HT-29 (cell line): ENCODE results near the gene RASGRP1. TPM values are rescaled to one million over a fixed set of nuclear protein-coding genes. Genes with fewer than 3 reads are reported as not detected.

Source experiments
- DNase-seq: peaks from one replicate; pipeline ENCODE4 v3.0.0-alpha.2; 2015; ENCODE audit warnings: low spot score
- total RNA-seq: library from RNA; depleted of rRNA; stranded (reverse); fragments of >200 nt; shearing (Covaris generic); gene quantifications from 2 replicates; pipeline ENCODE4 v1.2.3, GENCODE V29; 2014

Gene RASGRP1
- total RNA-seq, 1 experiment from 2014 or later, result 1.3 TPM

DNA sequence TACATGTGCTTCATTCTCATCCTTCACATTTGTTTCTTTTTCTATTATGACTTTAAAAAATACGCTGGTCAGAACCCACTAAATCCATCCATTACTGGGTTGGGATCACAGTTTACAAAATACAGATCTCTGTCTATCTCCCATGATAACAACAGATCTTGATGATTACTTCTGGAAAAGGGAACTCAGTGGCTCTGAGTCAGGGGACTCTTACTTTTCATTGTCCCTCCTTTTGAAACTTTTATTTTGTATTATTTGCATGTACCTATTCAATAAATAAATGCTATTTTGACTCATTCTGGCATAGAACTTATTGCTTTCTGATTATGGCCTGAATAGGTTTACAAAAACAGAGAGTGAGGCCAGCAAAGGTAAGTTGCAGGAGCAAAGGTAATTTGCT is 11.6 kb upstream of the RASGRP1 start:
- DNase-seq, result no peak

GRCh38 chr15:38565287-38565670 is 665 bp upstream of the RASGRP1 start:
- DNase-seq, result no peak

DNA sequence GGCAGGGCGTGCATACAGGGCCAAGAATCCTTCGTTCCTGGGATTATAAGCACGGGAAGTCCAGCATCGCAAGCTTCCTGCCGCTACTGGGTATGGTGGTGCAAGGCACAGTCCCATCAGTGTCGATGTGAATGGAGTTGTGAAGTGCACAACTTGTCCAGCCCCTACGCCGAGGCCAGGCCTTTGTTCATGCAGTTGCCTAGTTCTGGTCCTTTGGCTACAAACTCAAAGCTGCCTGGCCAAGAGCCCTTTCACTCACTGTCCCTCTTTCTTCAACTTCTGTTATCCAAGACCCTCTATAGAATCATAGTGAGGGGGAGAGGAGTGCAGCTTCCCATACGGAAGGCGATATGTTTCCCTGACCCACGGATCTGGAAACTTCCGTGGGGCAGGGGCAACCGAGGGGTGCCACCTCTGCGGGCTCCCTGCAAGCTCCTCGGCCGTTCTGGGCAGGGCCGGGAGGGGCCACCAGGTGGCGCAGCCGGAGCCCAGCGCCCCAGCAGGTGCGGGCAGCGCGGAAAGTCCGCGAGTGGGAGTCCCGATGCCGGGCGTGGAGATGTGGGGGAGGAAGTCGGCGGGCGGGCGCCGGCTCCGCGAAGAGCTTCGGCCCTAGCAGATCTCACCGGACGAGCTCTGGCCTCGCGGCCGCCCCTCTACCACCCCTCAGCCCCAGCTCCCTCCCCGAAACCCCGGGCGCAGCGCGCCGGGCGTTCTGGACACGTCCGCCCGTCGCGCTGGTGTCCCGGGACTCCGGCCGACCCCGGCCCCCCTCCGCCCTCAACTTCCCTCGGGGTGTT is 693 bp downstream of the RASGRP1 start:
- peak; percentile 75 for DNase-seq

DNA sequence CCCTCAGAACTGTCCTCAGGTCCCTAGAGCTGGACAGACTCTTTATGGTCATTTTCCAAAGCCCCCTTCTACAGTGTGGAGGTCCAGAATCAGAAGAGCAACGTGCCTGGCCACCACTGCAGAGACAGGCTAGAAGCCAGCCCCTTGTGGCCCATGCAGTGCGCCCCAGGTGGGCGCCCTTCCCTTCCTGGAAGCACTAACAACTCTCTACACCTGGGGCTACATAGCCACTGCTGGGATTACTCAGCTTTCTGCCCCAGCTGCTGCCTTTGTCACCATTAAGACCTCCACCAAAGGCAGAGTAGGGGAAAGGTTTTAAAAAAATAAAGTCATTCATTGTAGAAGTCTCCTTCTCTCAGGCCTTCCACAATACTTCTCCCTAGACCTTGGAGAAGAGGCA is 2.3 kb downstream of the RASGRP1 start:
- no peak for DNase-seq

- DNase-seq, result no peak
Observed at GRCh38 chr15:38560456-38560926, 4.1 kb downstream of the RASGRP1 start.

GRCh38 chr15:38559636-38560307 is 4.8 kb downstream of the RASGRP1 start:
- no peak for DNase-seq

DNA sequence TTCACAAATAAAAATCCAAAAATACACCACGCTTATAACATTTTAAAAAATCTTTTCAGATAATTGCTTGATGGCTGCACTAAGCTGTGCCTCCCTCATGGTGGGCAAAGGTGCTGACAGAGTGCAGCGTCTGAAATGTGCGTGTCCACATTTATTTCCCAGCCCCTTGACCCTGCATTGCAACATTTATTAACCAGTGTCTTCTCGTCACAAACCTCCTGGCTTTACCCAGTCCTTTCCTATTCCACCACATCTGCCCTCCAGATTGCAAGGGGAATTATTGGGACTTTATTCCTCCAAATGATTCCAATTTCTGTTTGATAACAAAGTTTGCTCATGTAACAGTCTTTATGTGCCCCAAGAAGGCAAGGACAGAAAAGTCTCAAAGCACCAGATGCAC is 5.5 kb downstream of the RASGRP1 start:
- no peak for DNase-seq

GRCh38 chr15:38558372-38559059 is 6.1 kb downstream of the RASGRP1 start:
- no peak for DNase-seq

DNA sequence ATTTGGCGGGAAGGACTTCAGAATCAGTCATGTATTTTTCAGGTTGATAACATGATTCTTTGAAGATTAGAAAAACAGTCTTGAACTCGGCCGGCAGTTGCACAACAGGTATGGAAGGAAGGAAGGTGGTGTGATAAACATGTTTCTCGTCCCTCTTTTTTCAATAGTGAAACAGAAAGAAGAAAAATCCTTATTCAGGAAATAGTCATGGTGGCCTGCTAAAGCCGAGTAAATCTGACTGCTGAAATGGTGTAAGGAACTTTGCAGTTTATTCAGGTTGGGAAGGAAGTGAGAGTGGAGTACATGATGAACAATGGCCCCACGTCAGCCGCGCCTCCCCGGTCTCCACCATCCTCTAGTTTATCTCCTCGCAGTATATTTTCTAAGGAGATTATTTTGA is 6.7 kb downstream of the RASGRP1 start:
- no peak for DNase-seq

DNA sequence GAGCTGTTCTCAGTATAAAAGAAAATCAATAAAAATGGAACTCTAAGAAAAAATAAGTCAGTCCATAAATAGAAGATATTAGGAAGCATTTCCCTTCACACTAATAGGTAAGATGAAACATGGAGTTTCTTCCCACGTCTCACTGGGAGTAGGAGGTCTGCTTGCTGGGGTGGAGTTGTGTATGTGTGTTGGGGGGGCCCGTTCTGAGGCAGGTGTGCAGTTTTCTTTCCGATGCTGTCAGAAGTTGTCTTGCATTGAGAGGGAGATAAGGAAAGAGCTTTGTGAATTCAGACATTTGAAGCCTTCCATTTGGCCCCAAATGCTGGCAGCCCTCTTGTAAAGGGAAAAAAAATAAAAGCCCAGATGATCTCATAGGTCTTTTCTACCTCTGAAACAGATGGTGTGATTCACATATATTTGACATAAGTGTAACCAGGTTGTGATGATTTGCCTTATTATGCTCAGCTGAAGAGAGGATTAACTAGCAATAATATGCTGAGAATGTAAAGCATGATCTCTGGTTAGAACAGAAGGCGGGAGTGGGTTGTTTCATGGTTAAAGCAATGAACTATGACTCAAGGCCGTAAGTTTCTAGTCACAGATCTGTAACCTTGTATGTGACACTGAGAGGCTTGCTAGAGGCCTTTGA is 8.8 kb downstream of the RASGRP1 start:
- DNase-seq, result no peak

DNA sequence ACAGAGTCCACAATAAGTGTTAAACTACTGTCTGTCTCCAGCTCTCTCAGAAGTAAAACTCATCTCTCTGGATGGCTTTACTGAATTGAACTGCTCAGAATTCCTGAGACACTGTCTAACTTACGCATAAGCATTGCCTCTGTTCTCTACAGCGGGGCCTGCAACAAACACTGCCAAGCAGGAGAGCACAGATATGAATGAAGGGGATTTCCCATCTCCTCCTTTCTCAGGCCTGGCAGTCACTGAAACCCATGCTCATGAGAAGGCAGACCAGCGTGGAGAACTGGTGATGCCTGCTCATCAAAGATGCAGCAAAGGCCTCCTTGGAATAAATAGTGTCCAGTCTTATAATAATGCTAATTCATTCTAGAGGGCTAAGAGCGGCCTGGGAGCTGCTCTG is 10.3 kb downstream of the RASGRP1 start:
- no peak for DNase-seq

DNA sequence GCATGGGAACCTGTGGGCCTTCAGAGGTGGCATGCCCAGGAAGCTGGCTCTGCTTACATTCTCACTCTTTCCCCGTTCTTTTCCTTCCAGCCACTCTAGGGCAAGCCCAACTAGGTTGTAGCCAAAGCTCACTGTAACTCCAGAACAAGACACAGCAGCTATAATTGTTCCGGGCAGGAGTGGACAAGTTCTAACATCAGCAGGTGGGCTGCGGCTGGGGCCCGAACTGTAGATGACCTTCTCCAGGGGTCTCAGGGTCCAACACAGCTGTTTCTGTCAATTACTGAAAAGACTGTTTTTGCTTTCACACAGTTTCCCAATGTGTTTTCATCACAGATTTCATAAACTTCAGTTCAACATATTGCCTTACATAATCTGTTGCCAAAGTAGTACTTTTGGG is 11.5 kb downstream of the RASGRP1 start:
- no peak for DNase-seq

- no peak for DNase-seq
Observed at GRCh38 chr15:38551720-38552648, 12.6 kb downstream of the RASGRP1 start.

DNA sequence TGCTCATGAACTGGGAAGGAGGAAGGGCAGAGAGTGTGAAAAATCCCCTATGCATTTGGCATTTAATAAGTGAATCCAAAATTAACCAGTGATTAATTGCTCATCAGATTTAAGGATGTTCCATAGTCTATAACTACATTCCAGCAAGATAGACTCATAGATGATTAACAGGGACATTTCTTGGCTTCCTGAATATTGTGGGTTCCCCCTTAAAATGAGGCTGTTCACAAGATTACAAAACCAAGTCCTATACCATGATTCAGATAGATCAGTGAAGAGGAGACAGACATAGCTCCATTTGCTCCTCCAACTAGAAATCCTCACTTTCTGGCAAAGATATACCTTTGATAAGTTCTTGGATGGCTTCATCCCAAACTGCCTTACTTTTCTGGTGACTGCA is 15.4 kb downstream of the RASGRP1 start:
- no peak for DNase-seq

DNA sequence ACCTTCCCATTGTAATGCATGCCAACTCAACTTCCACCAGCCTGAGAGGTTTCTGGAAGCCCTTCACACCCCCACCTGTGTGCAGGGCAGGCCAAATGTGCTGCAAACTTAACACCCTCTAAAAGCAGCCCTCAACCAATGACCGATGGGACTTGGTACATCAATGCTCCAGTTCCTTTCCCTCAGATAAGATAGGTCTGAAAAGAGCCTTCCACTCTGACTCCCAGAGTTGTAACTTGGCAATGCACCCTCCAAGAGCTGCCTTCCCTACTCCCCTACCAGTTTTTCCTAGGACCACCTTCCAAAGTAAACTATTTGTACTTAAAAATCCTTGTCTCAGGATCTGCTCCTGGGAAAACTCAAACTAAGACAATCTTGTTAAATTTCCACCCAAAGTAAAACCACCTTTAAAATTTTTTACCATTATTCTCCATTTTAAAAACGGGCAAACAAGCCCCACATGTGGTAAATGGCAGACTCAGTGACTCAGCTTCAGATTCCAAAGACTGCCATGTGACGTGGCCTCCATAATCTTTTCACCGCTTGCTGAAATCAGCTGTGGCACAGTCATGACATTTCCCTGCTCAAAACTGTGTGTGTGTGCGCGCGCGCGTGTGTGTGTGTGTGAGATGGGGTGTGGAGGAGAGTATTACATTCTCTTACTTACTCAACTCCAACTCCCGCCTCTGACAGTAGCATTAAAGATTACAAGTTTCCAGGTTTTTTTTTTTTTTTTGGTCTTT is 17.2 kb downstream of the RASGRP1 start:
- DNase-seq, result no peak

DNA sequence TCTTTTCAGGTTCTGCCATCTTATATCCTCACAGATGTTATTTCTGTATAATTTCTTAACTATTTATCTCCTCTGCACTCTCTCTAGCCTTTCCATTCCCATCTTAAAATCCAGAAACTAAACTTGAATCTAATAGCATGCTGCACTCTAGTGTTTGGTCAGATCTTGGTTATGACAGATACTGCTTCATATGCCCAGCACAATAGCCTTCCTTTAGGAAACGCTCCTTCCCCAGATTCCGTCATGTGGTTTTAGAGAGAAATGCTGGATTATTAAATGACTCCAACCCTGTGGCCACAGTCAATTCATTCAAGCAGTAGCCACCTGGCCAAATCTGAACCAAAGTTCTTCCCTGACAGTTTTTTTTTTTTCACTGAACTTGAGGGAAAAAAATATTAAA is 19.4 kb downstream of the RASGRP1 start:
- DNase-seq, result no peak

GRCh38 chr15:38541026-38541425 is 23.6 kb downstream of the RASGRP1 start:
- peak; percentile 9 for DNase-seq

DNA sequence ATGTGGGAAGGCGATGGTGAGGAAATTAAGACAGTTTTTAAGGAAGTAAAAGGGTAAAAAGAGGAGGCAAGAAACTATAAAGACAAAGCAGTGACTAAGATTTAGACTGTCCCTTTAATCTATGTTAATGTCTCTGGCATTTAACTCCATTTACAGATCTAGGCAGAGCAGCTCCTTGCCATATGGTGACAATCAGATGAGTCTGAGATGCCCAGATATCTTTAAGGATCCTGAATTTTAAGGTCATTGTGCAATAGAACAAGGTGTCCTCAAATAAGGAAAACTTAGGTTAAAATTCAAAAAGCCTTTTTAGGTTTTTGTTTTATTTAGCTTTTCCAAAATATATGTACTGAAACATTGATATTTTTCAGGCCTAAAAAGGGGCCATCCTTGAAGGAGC is 24.1 kb downstream of the RASGRP1 start:
- no peak for DNase-seq

DNA sequence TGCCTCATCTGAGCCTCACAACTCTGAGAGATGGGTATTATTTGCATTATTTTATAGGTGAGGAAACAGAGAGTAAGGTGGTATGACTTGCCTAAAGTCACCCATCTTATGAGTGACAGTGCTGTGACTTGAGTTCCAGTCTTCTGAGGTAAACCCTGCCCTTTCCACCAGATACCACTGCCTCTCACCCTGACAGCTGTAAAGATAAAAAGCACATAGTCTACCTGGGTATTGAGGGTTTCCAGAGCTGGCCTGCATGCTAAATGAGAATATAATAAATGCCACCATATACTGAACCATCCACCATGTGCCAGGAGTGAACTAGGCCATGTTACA is 25.6 kb downstream of the RASGRP1 start:
- DNase-seq, result no peak

- no peak for DNase-seq
Observed at GRCh38 chr15:38538328-38539007, 26.1 kb downstream of the RASGRP1 start.
